Activated CD4-positive, alpha-beta memory T cell treated with anti-CD3 and anti-CD28 coated beads, Interleukin-2, amount 10 ng/mL, durations not matched to agents 7 days and 5 days (primary cell): ENCODE results near the gene MYO3B. TPM values are rescaled to one million over a fixed set of nuclear protein-coding genes. Genes with fewer than 3 reads are reported as not detected.
A peak's percentile ranks its signal among the peaks of the same experiment; 100 is the strongest.

ENCODE experiments used
- CTCF ChIA-PET: fragments of 350-600 bp; sonication (Branson Sonifier 250); formaldehyde crosslinking; loops from one replicate; lab custom pipeline; 2021; ENCODE audit warnings: antibody characterized with exemption, inconsistent platforms; lab: Charles Lee
- POLR2A ChIA-PET: fragments of 350-600 bp; sonication (Branson Sonifier 250); formaldehyde crosslinking; loops from one replicate; lab custom pipeline; 2021; ENCODE audit warnings: antibody characterized with exemption; lab: Charles Lee
- DNase-seq: peaks from one replicate; pipeline ENCODE4 v3.0.0-alpha.2; 2020
- H3K27ac Mint-ChIP-seq: one replicate; pipeline ENCODE4 v1.8.0; 2021; ENCODE audit warnings: mild to moderate bottlenecking, mixed read lengths
- H3K27me3 Mint-ChIP-seq: one replicate; pipeline ENCODE4 v1.8.0; 2021; ENCODE audit warnings: mixed read lengths
- H3K36me3 Mint-ChIP-seq: one replicate; pipeline ENCODE4 v1.8.0; 2021; ENCODE audit warnings: low read depth, mixed read lengths
- H3K4me1 Mint-ChIP-seq: one replicate; pipeline ENCODE4 v1.8.0; 2021; ENCODE audit warnings: mixed read lengths
- H3K4me3 Mint-ChIP-seq: one replicate; pipeline ENCODE4 v1.8.0; 2021; ENCODE audit warnings: mild to moderate bottlenecking, mixed read lengths
- H3K9me3 Mint-ChIP-seq: one replicate; pipeline ENCODE4 v1.8.0; 2021; ENCODE audit warnings: mixed read lengths
- total RNA-seq, 2 experiments: library from RNA; stranded (reverse); gene quantifications; one replicate each; pipeline ENCODE4 v1.2.3, GENCODE V29; 2021

MYO3B gene
- total RNA-seq, 2 experiments from 2014 or later = 0.18 to 0.38 TPM

DNA sequence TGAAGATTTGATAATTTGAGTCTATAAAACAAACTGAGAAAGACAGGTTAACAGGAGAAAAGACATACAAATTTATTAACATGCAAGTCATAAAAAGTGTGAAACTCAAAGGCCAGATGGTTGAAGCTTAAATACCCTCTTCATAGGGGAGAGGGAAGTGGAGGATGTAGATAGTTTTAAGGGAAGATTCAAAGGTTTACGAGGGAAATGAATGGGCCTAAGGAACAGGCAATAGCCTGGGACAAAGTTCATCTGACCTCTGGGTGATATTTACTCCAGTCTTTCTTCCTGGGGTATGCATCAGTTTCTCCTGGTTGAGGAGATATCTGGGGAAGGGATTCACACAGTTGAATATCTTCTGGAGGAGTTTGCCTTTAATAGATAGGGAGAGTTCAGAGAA lies 322.2 kb downstream of the MYO3B start:
- Mint-ChIP-seq H3K4me1 (peaks cover 12% of the 10 kb centered on the region), H3K36me3 (no peaks in the 10 kb centered on the region), H3K4me3 (no peak overlapping the region), H3K27ac (no peak overlapping the region), H3K9me3 (no peaks in the 10 kb centered on the region), H3K27me3 (peaks cover 15% of the 10 kb centered on the region)
- ChIA-PET CTCF (no interaction called here), POLR2A (no interaction called here)
- no peak for DNase-seq

- H3K4me1 Mint-ChIP-seq = peaks cover 16% of the 10 kb centered on the region
- DNase-seq = no peak
- CTCF ChIA-PET = no interaction called here
- no peaks in the 10 kb centered on the region for H3K9me3 Mint-ChIP-seq
- no peak overlapping the region for H3K27ac Mint-ChIP-seq
- no peak overlapping the region for H3K4me3 Mint-ChIP-seq
- peaks cover 12% of the 10 kb centered on the region for H3K27me3 Mint-ChIP-seq
- H3K36me3 Mint-ChIP-seq = no peaks in the 10 kb centered on the region
- POLR2A ChIA-PET = no interaction called here
Observed at GRCh38 chr2:170500770-170501169, 322.8 kb downstream of the MYO3B start.

- Mint-ChIP-seq H3K4me3 (no peak overlapping the region), H3K4me1 (peaks cover 23% of the 10 kb centered on the region), H3K9me3 (no peaks in the 10 kb centered on the region), H3K36me3 (no peaks in the 10 kb centered on the region), H3K27ac (no peak overlapping the region), H3K27me3 (peaks cover 11% of the 10 kb centered on the region)
- ChIA-PET CTCF (no interaction called here), POLR2A (no interaction called here)
- no peak for DNase-seq
Observed at GRCh38 chr2:170501421-170502043, 323.6 kb downstream of the MYO3B start.

- ChIA-PET CTCF (no interaction called here), POLR2A (no interaction called here)
- Mint-ChIP-seq H3K27ac (no peak overlapping the region), H3K36me3 (no peaks in the 10 kb centered on the region), H3K4me3 (no peak overlapping the region), H3K27me3 (peaks cover 14% of the 10 kb centered on the region), H3K9me3 (no peaks in the 10 kb centered on the region), H3K4me1 (peaks cover 33% of the 10 kb centered on the region)
- DNase-seq = no peak
Observed at GRCh38 chr2:170502361-170503130, 324.6 kb downstream of the MYO3B start.

DNA sequence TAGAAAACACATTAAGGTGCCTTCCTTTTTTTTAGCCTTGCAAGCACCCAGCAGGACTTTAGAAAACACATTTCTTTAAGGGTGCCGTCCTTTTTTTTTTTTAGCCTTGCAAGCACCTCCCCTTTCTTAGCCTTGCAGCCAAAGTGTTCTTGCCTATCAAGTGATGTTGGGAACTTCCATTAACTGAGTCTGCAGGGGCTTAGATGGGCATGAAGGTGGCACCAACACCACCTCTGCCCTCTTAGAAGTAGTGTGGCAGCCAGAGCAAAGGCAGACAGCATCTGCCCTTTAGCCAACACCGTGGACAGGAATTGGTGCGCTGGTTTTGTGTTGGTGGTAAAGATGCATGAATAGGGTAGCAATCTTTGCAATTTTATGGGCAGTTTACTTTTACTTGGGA lies 325.6 kb downstream of the MYO3B start:
- peaks cover 16% of the 10 kb centered on the region for H3K27me3 Mint-ChIP-seq
- no peak overlapping the region for H3K4me3 Mint-ChIP-seq
- peaks cover 44% of the 10 kb centered on the region for H3K4me1 Mint-ChIP-seq
- no peaks in the 10 kb centered on the region for H3K9me3 Mint-ChIP-seq
- H3K27ac Mint-ChIP-seq = no peak overlapping the region
- no peak for DNase-seq
- CTCF ChIA-PET = no interaction called here
- H3K36me3 Mint-ChIP-seq = no peaks in the 10 kb centered on the region
- POLR2A ChIA-PET = no interaction called here

DNA sequence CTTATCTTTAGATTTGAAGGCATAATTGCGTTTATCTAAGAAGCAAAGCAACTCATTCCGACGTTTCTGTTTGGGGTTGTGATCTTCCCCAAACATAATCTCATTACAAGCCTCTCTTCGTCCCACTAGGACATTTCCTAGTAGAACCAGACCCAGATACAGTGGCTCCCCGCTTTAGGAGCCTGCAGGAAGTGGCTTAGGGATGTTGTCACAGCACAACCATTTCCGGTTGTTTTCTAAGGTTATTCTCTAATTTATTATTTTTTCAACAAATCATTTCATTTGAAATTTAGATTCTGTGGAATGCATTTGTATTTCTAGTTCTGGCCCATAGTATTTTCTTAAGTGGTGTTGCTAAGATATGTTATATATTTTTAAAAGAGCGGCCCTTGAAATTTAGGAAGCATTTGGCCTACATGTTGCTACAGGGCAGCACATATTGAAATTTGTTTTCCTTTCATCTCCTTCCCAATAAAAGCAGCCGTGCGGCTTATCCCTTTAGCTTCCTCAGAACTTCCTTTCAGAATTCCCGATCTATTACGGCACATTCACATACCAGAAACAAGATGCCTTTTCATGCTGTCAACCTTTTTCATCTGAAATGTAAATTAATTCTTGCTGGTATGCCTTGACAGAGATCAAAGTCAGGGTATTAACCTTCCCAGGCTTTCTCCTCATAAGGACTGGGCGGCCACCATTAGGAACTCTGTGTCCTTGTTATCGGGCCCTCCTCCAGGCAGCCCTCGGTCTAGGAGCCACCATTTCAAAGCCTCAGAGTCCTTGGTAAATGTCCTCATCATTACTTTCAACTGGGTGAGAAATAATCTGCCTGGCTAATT lies 326.2 kb downstream of the MYO3B start:
- Mint-ChIP-seq H3K4me3 (no peak overlapping the region), H3K27me3 (peaks cover 14% of the 10 kb centered on the region), H3K27ac (no peak overlapping the region), H3K4me1 (peaks cover 48% of the 10 kb centered on the region), H3K9me3 (no peaks in the 10 kb centered on the region), H3K36me3 (no peaks in the 10 kb centered on the region)
- no peak for DNase-seq
- CTCF ChIA-PET = no interaction called here
- POLR2A ChIA-PET = no interaction called here

DNA sequence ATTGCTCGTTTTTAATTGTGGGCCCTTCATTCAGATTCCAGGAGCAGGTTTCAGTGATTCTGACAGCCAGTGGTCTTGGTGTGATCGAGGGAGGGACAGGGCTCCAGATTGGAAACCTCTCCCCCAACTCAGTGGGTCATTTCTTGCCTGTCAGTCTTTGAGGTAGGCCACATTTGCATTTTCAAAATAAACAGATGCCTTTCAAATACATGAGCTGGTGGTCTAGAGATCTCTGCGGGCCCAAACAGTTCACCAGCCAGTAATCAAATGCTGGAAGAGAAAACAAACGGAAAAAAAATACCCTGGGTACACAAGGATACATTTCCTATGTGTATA lies 326.8 kb downstream of the MYO3B start:
- peaks cover 13% of the 10 kb centered on the region for H3K27me3 Mint-ChIP-seq
- ChIA-PET POLR2A (no interaction called here), CTCF (no interaction called here)
- peaks cover 51% of the 10 kb centered on the region for H3K4me1 Mint-ChIP-seq
- H3K9me3 Mint-ChIP-seq = no peaks in the 10 kb centered on the region
- no peaks in the 10 kb centered on the region for H3K36me3 Mint-ChIP-seq
- DNase-seq = no peak
- H3K4me3 Mint-ChIP-seq = no peak overlapping the region
- no peak overlapping the region for H3K27ac Mint-ChIP-seq

GRCh38 chr2:170505631-170506275 lies 327.8 kb downstream of the MYO3B start:
- Mint-ChIP-seq H3K9me3 (no peaks in the 10 kb centered on the region), H3K4me1 (peaks cover 56% of the 10 kb centered on the region), H3K27ac (peak overlapping the region; percentile 47), H3K27me3 (peaks cover 8% of the 10 kb centered on the region), H3K4me3 (no peak overlapping the region), H3K36me3 (no peaks in the 10 kb centered on the region)
- POLR2A ChIA-PET = no interaction called here
- CTCF ChIA-PET = interaction anchor here (2.3 kb wide), 1 partner anchor 97 kb away, joined by 12 read pairs; no protein-coding TSS in a partner anchor
- DNase-seq = no peak

DNA sequence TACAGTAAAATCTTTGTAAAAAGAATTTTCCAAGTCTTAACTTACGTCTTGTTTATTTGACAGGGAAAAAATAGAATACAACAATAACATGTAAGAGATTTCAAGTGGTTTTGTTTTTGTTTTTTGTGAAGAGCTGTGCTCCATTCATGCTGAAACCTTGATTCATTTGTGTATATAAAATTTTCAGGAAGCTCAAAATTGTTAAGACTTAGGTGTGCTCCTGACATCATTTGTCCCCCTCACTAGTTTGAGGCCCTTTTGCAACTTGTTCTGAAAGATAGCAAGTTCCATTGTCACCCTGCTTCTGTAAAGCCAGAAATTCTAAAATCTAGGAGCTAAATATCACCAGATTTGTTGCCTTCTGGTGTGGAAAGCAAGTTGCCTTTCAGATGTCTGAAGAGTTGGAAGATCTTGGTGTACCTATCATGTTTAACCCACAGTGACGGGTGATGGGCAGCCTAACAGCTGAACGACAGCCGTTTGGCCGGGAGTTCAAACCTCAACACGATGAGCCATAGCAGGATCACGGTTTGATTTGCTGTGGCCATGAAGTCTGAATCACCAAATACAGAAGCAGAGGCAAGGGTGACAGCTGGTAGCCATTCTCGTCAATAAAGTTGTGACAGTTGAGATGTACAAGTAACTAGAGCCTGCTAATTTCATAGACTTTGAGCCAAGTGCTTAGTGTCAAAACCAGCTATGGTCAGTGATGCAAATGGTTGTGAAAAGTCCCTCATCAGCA lies 331.7 kb downstream of the MYO3B start:
- Mint-ChIP-seq H3K36me3 (no peaks in the 10 kb centered on the region), H3K27ac (peak overlapping the region; percentile 65), H3K27me3 (peaks cover 6% of the 10 kb centered on the region), H3K4me3 (no peak overlapping the region), H3K9me3 (no peaks in the 10 kb centered on the region), H3K4me1 (peaks cover 49% of the 10 kb centered on the region)
- ChIA-PET CTCF (no interaction called here), POLR2A (no interaction called here)
- peak; percentile 45 for DNase-seq

DNA sequence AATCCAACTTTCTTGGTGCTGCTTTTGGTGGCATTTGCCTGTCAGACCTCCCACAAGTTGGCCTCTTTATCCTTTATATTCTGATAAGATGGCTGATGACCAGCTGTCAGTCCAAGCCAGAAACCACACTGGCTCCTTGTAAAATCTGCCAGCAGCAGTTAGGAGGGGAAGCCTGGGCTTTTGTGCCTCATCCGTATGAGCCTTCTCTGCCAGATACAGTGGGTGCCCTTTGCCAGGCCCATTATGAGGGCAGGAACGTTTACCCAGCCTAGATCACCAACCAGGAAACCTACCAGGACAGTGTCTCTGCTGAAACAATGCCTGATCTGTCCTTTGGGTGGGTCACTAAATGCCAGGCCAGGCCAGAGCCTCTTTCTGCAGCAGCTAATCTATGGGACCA lies 334.3 kb downstream of the MYO3B start:
- Mint-ChIP-seq H3K27me3 (peaks cover 3% of the 10 kb centered on the region), H3K9me3 (no peaks in the 10 kb centered on the region), H3K36me3 (no peaks in the 10 kb centered on the region), H3K4me3 (no peak overlapping the region), H3K4me1 (peaks cover 26% of the 10 kb centered on the region), H3K27ac (no peak overlapping the region)
- POLR2A ChIA-PET = no interaction called here
- DNase-seq = no peak
- CTCF ChIA-PET = no interaction called here

DNA sequence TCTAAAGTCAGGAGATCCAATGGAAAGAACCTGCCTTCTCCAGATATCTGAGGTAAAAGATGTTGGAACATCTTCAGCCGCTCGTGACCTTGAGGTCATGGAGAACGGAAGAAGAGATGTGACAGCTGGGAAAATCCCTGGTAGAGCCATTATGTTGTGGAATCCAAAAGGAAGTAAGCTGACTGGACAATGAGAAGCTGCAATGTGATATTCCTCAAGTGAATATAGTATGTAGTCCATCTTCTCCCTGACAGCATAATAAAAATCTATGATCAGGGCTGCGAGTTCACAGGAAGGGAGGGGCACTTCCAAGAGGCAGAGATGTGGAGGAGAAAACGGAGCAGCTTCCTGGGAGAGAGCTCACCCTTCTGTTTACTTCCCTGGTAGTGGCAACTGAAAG lies 336.2 kb downstream of the MYO3B start:
- peaks cover 9% of the 10 kb centered on the region for H3K4me1 Mint-ChIP-seq
- ChIA-PET CTCF (no interaction called here), POLR2A (no interaction called here)
- H3K4me3 Mint-ChIP-seq = no peak overlapping the region
- no peak overlapping the region for H3K27ac Mint-ChIP-seq
- no peaks in the 10 kb centered on the region for H3K9me3 Mint-ChIP-seq
- no peaks in the 10 kb centered on the region for H3K27me3 Mint-ChIP-seq
- DNase-seq = no peak
- H3K36me3 Mint-ChIP-seq = no peaks in the 10 kb centered on the region

DNA sequence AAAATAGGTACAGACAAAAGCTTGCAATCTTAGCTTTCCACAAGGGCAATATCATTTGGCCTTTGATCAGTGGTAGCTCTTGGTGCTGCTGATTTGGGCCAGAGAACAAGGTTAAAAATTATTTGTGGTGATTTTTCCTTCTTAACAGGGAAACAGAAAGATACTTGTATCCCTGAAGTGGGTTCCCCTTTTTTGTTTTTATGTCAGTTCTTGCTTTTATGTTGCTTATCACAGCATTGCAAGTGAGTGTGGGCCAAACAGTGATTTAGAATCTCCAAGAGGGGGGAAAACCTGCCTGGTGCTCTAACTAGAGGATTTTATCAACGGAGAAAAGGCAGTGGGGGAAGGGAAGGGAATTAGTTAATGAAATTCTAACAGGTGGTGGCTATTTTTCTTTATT lies 339.6 kb downstream of the MYO3B start:
- no peaks in the 10 kb centered on the region for H3K36me3 Mint-ChIP-seq
- H3K4me3 Mint-ChIP-seq = no peak overlapping the region
- no peak overlapping the region for H3K27ac Mint-ChIP-seq
- no peaks in the 10 kb centered on the region for H3K27me3 Mint-ChIP-seq
- ChIA-PET POLR2A (no interaction called here), CTCF (interaction anchor here (0.6 kb wide), 1 partner anchor 1332 kb away, joined by 4 read pairs; no protein-coding TSS in a partner anchor)
- DNase-seq = no peak
- H3K9me3 Mint-ChIP-seq = no peaks in the 10 kb centered on the region
- no peaks in the 10 kb centered on the region for H3K4me1 Mint-ChIP-seq
